Activated CD8-positive, alpha-beta memory T cell treated with anti-CD3 and anti-CD28 coated beads, Interleukin-2, amount 50 U/mL, for 4 hours (primary cell): Measurements from ENCODE around the gene UFSP2.

ENCODE experiments used
- DNase-seq: peaks from one replicate; pipeline ENCODE4 v3.0.0-alpha.2; 2020

The UFSP2 gene, protein sequence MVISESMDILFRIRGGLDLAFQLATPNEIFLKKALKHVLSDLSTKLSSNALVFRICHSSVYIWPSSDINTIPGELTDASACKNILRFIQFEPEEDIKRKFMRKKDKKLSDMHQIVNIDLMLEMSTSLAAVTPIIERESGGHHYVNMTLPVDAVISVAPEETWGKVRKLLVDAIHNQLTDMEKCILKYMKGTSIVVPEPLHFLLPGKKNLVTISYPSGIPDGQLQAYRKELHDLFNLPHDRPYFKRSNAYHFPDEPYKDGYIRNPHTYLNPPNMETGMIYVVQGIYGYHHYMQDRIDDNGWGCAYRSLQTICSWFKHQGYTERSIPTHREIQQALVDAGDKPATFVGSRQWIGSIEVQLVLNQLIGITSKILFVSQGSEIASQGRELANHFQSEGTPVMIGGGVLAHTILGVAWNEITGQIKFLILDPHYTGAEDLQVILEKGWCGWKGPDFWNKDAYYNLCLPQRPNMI

DNA sequence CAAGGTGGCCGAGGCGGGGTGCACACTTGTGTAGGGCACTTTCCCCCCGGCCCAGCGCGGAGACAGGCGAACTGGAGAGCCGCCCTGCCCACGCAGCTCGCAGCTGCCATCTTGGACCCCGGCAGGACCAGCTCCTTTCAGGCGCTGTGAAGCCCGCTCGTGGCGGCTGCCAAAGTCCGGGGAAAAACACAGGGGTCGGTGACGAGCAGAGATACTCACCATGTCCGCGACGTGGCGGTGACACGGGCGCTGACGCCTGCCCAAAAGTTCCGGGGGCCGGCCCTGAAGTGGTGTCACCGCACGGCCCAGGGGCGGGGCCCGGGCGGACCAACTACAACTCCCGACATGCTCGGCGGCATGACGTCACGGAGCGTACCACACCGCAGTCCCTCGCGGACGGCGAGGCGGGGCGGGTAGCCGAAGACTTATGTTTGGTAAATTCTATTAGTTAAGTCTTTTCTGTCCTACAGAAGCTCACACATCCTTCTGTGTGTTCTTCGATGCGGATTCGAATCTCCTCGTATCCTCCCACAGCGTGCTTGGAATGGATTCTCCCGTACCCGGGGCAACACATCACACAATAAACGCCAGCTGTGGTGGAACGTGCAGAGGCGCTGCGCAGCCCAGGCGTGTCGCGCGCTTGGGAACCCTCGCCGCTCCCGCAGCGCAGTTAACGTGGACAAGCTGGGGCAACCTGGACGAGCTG lies at the start of gene UFSP2:
Gene UFSP2 (minus strand): TSS at position 318 of the 706 bp plus-strand sequence. CDS start 96 bp downstream, at position 222.
- peak; percentile 91 for DNase-seq

DNA sequence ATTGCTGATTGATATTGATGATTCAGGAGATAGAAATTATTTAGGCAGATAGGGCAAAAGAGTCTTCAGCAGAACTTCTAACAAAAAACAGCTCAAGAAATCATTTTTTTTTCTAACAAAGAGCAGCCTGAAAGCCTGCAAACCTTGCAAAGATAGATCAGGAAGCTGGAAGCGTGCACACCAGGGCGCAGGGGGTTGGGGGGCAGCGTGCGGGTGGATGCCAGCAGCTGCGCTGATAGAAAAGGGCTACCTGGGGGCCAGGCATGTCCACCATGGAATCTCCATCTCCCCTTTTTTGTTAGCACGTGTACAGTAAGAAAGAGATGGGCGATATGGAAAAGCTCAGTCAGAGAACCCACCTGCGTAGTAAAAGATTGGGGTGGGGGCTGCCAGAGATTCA lies 47.5 kb upstream of the UFSP2 start:
- DNase-seq: no peak

DNA sequence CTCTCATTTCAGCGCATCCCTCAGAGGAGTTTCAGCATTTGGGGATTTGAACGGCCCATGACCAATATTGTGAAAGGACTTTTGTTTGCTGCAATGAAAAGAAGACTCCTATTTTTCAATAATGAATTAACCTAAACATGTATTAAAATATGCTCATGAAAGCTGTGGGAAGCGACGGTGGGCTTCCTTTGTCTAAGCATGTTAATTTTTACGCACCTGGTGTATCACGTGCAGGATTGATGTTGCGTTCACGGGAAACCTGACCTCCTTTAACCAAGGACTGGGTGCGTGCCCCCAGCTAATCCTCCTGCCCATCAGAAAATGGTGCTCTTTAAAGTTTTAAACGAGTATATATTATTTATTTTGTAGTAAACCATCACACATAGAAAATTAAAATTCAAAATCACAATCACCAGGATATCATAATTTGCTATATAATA lies 46.4 kb upstream of the UFSP2 start:
- no peak for DNase-seq

DNA sequence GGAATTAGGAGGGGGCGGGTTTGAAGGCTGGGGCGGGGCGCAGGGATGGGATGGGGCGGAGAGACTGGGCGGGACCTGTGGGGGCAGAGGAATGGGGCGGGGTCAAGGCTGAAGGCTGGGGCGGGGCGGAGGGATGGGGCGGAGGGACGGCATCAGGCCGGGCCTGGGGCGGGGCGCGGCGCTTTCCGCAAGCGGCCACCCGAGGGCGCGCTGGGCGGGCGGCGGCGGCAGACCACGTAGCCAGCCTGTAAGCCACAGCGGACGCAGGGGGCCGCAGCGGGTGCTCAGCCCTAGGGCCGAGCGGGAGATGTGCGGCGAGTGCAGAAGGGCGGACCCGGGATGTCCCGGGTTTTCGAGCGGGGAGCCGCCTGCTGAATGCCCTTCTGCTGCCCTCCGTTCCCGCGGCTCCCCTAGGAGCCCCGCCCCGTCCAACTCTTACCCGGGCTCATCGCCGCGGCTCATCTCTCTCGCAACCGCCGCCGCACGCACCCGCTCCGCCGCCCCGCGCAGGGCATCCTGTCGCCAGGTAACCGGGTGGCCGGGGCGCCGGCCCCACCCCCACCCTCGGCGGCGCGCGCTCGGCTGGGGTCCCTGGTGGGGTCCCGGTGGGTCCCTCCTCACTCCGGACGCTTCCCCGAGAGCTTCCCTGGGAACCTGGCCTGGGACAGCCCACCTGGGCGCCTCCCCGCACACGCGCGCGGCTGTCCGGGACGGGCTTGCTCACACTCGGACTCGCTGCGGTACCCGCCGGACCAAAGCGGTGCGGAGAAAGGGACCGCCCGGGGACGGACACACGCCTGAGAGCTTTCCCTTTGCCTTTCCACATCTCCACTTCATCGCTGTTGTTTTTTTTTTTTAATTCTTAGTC lies 45.7 kb upstream of the UFSP2 start, which contains the start of gene CCDC110:
Gene CCDC110 (minus strand): TSS at position 499 of the 868 bp plus-strand sequence. CDS start 50 bp downstream, at position 449.
- peak; percentile 91 for DNase-seq

DNA sequence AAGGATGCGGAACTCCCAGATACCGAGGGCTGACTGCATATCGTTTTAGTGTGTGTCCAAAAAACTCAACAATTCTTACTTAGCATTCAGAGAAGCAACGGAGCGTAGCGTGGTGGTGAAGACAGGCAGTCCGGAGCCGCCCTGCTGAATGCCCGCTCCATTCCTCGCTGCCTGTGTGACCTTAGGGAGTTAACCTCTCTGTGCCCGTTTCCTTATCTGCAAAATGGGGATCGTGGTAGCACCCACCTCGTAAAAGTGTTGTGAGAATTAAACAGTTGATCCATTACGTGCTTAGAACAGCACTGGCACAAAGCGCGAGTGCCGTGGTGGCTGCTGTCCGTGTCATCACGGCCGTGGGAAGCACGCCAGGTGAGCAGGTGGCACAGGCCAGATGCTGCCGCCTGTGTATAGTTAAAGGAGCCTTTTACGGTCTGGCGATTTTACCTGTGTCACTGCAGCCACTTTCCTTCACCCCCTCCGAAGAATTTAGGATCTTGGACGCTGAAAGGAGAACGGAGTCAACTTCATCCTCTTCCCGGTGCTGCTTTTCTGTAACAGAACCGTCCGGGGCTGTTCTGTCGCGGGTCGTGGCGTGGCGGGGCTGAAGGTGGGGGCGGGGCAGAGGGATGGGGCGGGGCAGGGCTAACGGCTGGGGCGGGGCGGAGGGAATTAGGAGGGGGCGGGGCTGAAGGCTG lies 44.9 kb upstream of the UFSP2 start:
- peak; percentile 46 for DNase-seq

DNA sequence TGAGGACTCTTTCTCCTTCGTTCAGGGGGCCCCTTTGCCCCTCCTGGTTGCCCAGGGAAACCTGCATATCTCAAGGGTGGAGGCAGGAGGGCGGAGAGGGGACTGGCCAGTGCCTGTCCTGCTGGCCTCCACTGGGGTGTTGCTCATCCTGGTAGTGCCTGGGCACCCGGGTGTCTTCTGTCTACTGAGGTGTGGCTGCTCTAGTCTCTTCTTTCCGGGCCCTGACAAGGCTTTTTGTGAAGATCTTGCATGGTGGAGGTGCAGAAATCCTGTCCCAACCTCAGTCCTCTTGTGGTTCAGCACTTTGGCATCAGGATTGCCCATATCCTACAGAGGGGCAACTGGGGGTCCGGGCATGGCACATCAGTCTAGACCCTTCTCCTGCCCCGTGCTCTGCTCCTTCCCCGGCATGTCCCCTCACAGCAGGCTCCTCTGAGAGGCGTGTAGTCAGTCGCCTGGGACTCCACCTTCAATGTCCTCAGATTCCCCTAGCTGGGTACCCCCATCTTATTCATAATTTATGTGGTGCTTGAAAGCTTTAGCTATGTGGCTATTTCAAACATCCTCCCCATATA lies 43.9 kb upstream of the UFSP2 start:
- DNase-seq: no peak

DNA sequence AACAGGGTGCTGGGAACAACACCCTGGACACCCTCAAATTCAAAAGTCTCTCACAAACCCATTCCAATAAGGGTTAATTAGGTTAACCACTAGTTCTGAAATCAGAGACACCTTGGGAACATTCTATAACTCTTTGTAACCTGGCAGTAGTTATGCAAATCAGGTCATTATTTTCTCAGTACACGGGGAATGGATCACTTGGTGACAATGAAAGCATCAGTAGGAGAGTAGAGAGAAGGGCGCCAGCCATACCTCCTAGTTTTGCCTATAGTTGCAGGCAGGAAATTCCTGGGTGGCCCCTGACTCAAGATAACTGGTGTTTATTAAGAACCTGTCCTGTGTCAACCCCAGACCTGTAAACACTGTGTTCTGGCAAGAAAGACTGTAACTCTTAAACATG lies 43.2 kb upstream of the UFSP2 start:
- no peak for DNase-seq

DNA sequence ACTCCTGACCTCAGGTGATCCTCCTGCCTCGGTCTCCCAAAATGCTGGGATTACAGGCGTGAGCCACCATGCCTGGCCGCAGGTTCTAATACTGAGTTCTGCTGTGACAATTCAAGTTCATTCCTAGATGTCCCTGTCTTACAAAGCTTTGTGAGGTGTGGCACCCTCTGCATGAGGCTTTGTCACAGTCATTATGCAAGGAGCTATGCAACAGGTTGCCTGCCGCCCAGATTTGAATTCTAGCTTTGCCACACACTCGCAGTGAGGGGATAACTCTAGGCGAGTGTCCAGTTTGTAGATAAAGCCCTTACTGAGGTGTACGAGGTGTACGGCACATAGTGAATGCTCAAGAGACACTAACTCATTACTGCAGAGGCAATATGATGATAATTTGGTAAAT lies 42.2 kb upstream of the UFSP2 start:
- DNase-seq: no peak

DNA sequence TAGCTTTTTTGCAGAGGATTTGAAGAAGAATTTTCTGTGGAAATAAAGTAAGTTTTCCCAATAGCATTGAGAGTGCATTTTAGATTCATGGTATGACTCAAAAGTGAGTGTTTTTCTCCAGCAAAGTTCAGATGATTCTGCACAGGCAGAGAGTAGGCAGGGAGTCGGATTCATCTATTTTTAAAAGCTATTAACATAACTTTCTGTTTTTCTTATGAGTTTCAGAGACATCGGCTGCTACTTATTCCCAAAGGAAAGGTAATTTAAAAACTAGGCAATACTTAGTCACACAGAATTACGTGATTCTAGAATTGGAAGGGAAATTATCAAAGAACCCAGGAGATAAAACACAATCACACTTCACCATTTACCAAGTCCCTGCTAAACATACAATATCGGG lies 41.3 kb upstream of the UFSP2 start:
- DNase-seq: no peak

DNA sequence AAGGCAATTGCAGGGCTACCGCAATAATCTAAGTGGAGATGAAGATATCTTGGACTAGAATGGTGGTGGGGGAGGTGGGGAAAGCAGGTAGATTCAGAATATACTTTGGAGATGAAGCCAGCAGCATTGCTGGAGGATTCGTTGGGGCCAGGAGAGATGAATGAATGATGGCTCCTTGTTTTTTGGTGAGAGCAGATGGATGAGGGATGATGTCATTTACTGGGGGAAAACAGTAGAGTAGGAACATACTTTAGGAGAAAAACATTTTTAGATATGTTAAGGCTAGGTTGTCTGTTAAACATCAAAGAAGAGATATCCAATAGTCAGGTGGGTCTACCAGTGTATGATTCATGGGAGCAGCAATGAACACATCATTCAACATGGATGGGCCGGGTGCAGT lies 39.9 kb upstream of the UFSP2 start:
- DNase-seq: no peak

DNA sequence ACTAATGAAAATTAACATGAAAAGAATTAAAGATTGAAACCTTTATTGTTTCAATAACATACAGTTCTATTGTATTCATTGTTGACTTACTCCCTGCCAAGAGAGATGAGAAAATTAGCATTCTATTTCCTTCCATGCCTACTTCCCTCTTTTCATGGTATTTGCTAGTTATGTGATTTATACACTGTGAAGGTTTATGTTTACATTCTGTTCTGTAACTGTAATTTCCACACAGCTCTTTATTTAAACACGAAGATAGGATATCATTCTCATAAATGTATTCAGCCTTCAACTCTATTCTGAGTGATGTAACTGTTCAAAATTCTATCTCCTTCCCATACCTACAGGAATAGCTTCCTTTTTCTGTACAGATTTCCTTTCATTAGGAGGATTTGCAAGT lies 39.1 kb upstream of the UFSP2 start:
- DNase-seq: no peak

DNA sequence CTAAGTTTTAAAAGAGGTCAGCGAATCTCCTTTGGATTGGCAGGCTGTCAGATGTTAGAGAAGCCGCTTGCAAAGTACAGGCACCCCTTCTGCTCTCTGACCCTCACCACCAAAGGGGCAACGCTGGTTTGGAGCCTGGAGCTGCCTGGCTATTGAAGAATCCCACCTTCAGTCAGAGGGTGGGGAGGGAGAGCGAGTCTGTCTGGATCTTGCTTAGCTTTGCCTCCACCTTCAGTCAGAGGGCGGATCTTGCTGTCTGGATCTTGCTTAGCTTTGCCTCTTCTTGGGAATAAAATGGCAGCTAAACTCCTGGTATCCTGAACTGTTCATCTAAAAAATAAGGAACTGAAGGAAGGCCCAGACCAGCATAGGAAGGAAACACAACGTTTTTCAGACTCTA lies 38.4 kb upstream of the UFSP2 start:
- DNase-seq: no peak

DNA sequence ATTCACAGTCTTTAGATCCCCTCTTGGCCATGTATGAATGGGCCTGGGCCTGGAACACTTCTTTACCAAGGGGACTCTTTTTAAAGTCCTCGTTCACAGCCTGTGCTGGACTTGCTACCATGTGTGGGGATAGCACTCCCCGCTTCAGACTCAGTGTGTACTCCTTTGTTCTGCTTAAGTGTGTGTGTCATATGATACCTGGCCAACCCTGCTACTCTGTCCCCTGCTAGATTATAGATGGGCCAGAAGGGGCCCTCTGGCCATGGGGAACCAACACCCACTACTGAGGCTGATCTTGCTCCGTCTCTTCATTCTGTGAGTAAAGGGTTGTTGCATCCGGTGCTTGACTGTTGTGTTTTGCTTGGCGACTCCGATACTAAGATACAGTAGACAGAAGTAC lies 37.8 kb upstream of the UFSP2 start:
- DNase-seq: no peak

DNA sequence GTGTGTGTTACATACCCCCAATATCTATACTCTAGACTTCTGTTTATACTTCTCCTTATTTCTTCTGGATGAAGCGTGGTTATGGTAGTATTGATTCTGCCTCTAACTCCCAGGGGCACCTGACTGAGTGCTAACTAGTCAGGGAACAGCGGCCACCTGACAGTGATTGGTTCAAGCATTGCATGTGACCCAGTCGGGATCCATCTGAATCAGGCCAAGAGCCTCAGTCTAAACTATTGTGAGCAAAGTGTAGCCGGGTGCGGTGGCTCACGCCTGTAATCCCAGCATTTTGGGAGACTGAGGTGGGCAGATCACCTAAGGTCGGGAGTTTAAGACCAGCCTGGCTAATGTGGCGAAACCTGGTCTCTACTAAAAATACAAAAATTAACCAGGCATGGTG lies 35.8 kb upstream of the UFSP2 start:
- no peak for DNase-seq

DNA sequence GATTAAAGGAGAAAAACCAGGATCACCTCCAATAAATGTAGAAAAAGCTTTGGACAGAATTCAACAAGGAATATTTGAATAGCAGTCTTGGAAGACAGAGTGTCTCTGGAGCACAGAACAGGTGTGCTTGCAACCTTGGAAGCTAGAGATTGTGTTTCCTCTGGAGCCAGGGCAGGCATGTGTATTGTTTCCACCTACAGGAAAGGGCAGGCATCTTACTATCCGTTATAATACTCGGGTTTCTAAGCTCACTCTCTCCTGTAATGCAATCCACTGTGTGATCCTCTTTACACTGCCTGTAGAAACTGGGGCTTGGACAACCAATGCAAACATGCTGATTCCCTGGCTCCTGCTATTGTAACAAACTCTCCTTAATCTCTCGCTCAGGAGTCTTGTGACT lies 31.4 kb upstream of the UFSP2 start:
- no peak for DNase-seq

DNA sequence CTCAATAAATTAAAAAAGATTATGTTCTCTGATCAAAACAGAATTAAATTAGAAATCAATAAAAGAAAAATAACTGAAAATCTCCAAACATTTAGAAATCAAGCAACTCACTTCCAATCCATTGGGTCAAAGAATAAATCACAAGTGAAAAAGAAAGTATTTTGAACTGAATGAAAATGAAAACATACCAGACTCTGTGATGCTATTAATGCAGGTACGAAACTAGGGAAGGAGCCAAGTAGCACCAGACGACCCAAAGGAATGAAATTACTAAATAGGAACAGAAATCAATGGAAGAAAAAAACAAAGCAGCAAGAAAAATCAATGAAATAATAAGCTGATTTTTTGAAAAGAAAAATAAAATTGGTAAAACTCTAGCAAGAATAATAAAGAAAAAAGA lies 30.4 kb upstream of the UFSP2 start:
- no peak for DNase-seq

DNA sequence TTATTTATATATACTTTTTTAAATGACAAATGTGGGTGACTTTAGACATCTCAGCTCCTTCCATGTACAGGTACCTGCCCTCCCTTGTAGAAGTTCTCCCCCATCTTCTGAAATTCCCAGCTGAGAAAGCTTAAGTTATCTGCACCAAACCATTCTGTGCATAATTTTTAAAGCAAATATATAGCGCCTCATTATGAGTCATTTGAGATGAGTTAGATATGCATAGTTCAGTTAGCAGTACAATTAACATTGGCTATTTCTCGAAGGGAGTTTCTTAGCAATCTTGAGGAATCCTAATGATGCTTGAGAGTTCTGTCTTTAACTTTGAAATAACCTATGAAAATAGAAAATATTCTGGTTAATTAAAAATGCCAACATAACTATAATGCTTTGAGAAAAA lies 19.4 kb upstream of the UFSP2 start:
- no peak for DNase-seq

DNA sequence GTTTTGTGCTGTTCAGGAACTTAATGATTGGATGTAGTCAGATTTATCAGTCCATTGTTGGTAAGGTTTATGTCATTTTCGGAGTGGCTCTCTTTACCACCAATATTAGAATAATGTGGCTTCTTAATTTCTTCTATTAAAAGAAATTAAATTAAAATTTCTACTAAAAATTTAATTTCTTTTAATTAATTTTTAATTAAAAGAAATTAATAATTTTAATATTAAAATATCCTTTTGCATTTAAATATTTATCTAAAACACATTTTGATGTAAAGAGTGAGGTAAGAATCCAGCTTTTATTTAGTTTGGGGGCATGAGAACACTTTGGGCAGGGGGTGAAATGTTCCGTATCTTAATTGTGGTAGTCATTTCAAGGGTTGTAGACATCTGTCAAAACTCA lies 15.7 kb upstream of the UFSP2 start:
- DNase-seq: no peak

DNA sequence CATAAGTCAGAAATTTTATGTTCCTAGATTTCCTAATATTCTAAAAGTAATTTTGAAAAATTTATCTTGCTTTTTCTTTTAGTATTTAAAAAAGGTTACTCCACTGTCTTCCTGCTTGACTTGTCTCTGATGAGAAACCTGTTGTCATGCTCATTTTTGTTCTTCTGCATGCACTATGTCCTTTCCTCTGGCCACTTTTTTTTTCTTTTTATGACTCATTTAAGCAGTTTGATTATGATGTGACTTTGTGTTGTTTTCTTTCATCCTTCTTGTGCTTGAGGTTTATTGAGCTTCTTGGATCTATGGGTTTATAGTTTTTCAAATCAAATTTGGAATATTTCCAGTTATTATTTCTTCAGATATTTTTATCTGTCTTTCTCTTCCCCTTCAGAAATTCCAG lies 12.0 kb upstream of the UFSP2 start:
- DNase-seq: no peak

DNA sequence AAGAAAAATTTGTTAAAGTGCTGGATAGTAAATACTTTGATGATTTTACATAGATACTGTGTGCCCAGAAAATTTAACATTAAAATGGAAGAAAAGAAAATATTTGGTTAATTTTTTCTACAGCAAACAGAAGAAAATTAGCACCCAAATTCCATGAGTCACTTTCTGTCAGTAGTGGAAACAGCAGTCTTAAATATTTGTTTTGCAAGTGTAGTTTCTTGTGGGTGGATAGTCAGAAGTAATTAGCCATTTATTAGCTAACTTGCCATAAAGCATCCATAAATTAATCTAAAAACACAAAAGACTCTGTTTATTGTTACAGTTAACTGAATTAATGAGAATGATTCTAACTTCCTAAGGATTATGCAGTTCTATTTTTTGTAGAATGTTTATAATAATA lies 9.7 kb upstream of the UFSP2 start:
- no peak for DNase-seq

DNA sequence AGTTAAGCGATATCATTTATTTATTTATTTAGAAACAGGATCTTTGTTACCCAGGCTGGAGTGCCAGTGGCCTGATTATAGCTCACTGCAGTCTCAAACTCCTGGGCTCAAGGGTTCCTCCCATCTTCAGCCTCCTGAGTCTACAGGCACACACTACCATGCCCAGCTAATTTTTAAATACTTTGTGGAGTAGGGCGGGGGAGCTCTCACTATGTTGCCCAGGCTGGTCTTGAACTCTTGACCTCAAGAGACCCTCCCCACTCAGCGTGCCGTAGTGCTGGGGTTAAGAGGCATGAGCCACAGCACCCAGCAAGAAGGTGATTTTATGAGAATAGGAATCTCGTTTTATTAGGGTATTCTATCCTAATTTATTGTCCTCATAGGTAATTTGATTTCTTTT lies 3.9 kb upstream of the UFSP2 start:
- no peak for DNase-seq
